GM23338 (cell line): ENCODE data around the gene MFSD2A. TPM values are rescaled to one million over a fixed set of nuclear protein-coding genes. Genes with fewer than 3 reads are reported as not detected.

ENCODE experiments used
- CTCF ChIP-seq, 2 experiments: fragments of 200-600 bp in 1 of 2; sonication (generic) in 1 of 2; conservative IDR thresholded peaks; 2 replicates each; pipeline versions ENCODE4 v1.5.1 to v1.6.1; 2016 to 2017; ENCODE audit warnings: antibody characterized with exemption in 2 of 2, low read depth in 2 of 2, mild to moderate bottlenecking in 2 of 2, moderate library complexity in 1 of 2
- ETS1 ChIP-seq: IDR thresholded peaks from 2 replicates; pipeline ENCODE4 v1.6.1; 2016; ENCODE audit warnings: antibody characterized with exemption
- REST ChIP-seq: IDR thresholded peaks from one replicate; pipeline ENCODE4 v1.6.1; 2018; ENCODE audit warnings: antibody characterized with exemption; ENCODE audit not compliant: unreplicated experiment
- ZNF462 ChIP-seq: fragments of 250-450 bp; sonication (Bioruptor Pico); IDR thresholded peaks from 2 replicates; pipeline ENCODE4 v1.5.0; 2020; ENCODE audit warnings: mild to moderate bottlenecking, moderate library complexity
- polyA plus RNA-seq: library from polyadenylated mRNA; unstranded; fragments of >200 nt; fragmentation: Nextera tagmentation; extraction: Ambion mirVana; gene quantifications from 2 replicates; pipeline ENCODE4 v1.2.1, GENCODE V29; 2016
- total RNA-seq: library from RNA; depleted of rRNA; stranded (reverse); fragments of >200 nt; shearing (Covaris generic); gene quantifications from 2 replicates; pipeline ENCODE4 v1.2.3, GENCODE V29; 2014

Gene MFSD2A
- total and polyA plus RNA-seq, 2 experiments from 2014 or later: 16.1 to 23.9 TPM

GRCh38 chr1:39988618-39989343 is 33.8 kb downstream of the MFSD2A start (continued):
- no peak for TF ChIP-seq ZNF462 (CRISPR knock-in tag)
- no peak for TF ChIP-seq ETS1
- TF ChIP-seq REST: no peak
- TF ChIP-seq CTCF (conservative IDR thresholded peaks at IDR 0.05; ENCODE audit: low read depth in 2 of 2): no peak
